K562 (cell line): ENCODE results near the gene LY6G5B. TPM values are rescaled to one million over a fixed set of nuclear protein-coding genes. Genes with fewer than 3 reads are reported as not detected.

Experiments used
- ARHGAP35 ChIP-seq: fragments of 450-650 bp; IDR thresholded peaks from 2 replicates; pipeline ENCODE4 v1.6.1; 2018; ENCODE audit not compliant: partially characterized antibody
- BRCA1 ChIP-seq, 2 experiments: fragments of 450-650 bp in 1 of 2; sonication (generic) in 1 of 2; formaldehyde crosslinking in 1 of 2; IDR thresholded peaks; 2 replicates each; pipeline versions ENCODE4 v1.5.0 to v1.6.1; 2017 to 2020; ENCODE audit warnings: mild to moderate bottlenecking in 1 of 2, missing genetic modification reagents in 1 of 2
- EHMT2 ChIP-seq: fragments of 450-650 bp; IDR thresholded peaks from 2 replicates; pipeline ENCODE4 v1.6.1; 2018; ENCODE audit warnings: antibody characterized with exemption
- MAFG ChIP-seq: fragments of 450-650 bp; conservative IDR thresholded peaks from 2 replicates; pipeline ENCODE4 v1.6.1; 2016; ENCODE audit warnings: missing genetic modification characterization, missing compliant biosample characterization
- MECOM ChIP-seq: fragments of 250-450 bp; sonication (Bioruptor Pico); IDR thresholded peaks from 2 replicates; pipeline ENCODE4 v1.8.0; 2022; ENCODE audit warnings: inconsistent platforms
- POU5F1 ChIP-seq: fragments of 150-350 bp; IDR thresholded peaks from 2 replicates; pipeline ENCODE4 v1.6.1; 2014; ENCODE audit warnings: borderline replicate concordance, low read length, low read depth, mild to moderate bottlenecking; ENCODE audit not compliant: partially characterized antibody
- STAG1 ChIP-seq: sonication (generic); formaldehyde crosslinking; IDR thresholded peaks from 2 replicates; pipeline ENCODE4 v1.5.0; 2020; ENCODE audit warnings: missing genetic modification reagents, borderline replicate concordance
- ZFP1 ChIP-seq: fragments of 450-650 bp; formaldehyde crosslinking; IDR thresholded peaks from 2 replicates; pipeline ENCODE4 v1.4.0; 2020; ENCODE audit warnings: mild to moderate bottlenecking, mixed read lengths
- ZFP91 ChIP-seq: sonication (generic); formaldehyde crosslinking; IDR thresholded peaks from 2 replicates; pipeline ENCODE4 v1.8.0; 2022; ENCODE audit warnings: mild to moderate bottlenecking, missing genetic modification reagents
- ZNF175 ChIP-seq: fragments of 200-800 bp; sonication (Bioruptor generic); IDR thresholded peaks from 2 replicates; pipeline ENCODE4 v1.6.1; 2016; ENCODE audit warnings: low read depth, mild to moderate bottlenecking, missing genetic modification characterization, missing compliant biosample characterization
- ZNF217 ChIP-seq: sonication (generic); formaldehyde crosslinking; IDR thresholded peaks from 2 replicates; pipeline ENCODE4 v1.8.0; 2022; ENCODE audit warnings: mild to moderate bottlenecking, missing genetic modification reagents
- ZNF263 ChIP-seq: sonication (generic); formaldehyde crosslinking; IDR thresholded peaks from 2 replicates; pipeline ENCODE4 v1.8.0; 2022; ENCODE audit warnings: mild to moderate bottlenecking, missing genetic modification reagents, borderline replicate concordance
- ZNF384 ChIP-seq: IDR thresholded peaks from 2 replicates; pipeline ENCODE4 v1.6.1; 2012; ENCODE audit warnings: low read depth, low read length, improper control_type of control experiment
- ZNF592 ChIP-seq: fragments of 450-650 bp; IDR thresholded peaks from 2 replicates; pipeline ENCODE4 v1.6.1; 2017; ENCODE audit warnings: antibody characterized with exemption, mild to moderate bottlenecking
- ZNF79 ChIP-seq: fragments of 250-450 bp; sonication (Bioruptor Pico); IDR thresholded peaks from 2 replicates; pipeline ENCODE4 v1.4.0; 2020; ENCODE audit warnings: low read depth, mild to moderate bottlenecking, moderate library complexity
- polyA plus RNA-seq, 8 experiments: library from polyadenylated mRNA; depleted of rRNA in 4 of 8; stranded (reverse) in 5 of 8; unstranded in 3 of 8; fragments of >200 nt; fragmentation: Nextera tagmentation in 2 of 8; fragmentation: Illumina TruSeq in 1 of 8; extraction: Ambion mirVana in 2 of 8; extraction: Trizol in 1 of 8; gene quantifications; 2 replicates each; pipeline versions ENCODE4 v1.2.1 to v1.2.3, GENCODE V29; 2011 to 2014; ENCODE audit warnings: inconsistent platforms in 1 of 8, missing spikeins in 1 of 8
- total RNA-seq, 7 experiments: library from RNA; depleted of rRNA in 6 of 7; stranded (reverse); fragments of >200 nt in 6 of 7; fragmentation: Illumina TruSeq in 2 of 7; extraction: Trizol in 2 of 7; gene quantifications; 2 replicates each; pipeline versions ENCODE4 v1.2.1 to v1.2.3, GENCODE V29; 2011 to 2021; ENCODE audit warnings: low replicate concordance in 1 of 7
- TF ChIP-seq, protein P1 (sequence below): fragments of 250-450 bp; sonication (Bioruptor Pico); IDR thresholded peaks from 2 replicates; pipeline ENCODE4 v1.5.0; 2022; ENCODE audit warnings: mild to moderate bottlenecking
- TF ChIP-seq, protein P2 (sequence below): fragments of 250-450 bp; sonication (Bioruptor Pico); IDR thresholded peaks from 2 replicates; pipeline ENCODE4 v1.8.0; 2021; ENCODE audit warnings: moderate library complexity, mild to moderate bottlenecking, inconsistent platforms

LY6G5B gene
- total and polyA plus RNA-seq, 9 of the 15 experiments (the other 6 are each of a cell fraction or from before 2014, with no cell fraction given): 6.0 to 27.0 (median 7.5) TPM

- TF ChIP-seq ZNF592 (no peak), BRCA1 (IDR thresholded peaks at IDR 0.05) (no peak), BRCA1 (CRISPR knock-in tag; IDR thresholded peaks at IDR 0.05) (no peak), ZNF175 (CRISPR knock-in tag) (peak; percentile 86), ZFP91 (CRISPR knock-in tag) (peak; percentile 87), ZNF263 (CRISPR knock-in tag) (no peak), POU5F1 (peak; percentile 36), EHMT2 (peak; percentile 9; the same call in 1 of the 2 replicates), ZFP1 (no peak), ZNF384 (no peak; the same call in none of the 2 replicates), STAG1 (CRISPR knock-in tag) (no peak), ZNF79 (CRISPR knock-in tag) (no peak), MAFG (tag) (no peak; the same call in 1 of the 2 replicates), ARHGAP35 (no peak), ZNF217 (no peak), MECOM (CRISPR knock-in tag) (peak; percentile 65; the same call in 1 of the 2 replicates)
- TF ChIP-seq, protein P1, sequence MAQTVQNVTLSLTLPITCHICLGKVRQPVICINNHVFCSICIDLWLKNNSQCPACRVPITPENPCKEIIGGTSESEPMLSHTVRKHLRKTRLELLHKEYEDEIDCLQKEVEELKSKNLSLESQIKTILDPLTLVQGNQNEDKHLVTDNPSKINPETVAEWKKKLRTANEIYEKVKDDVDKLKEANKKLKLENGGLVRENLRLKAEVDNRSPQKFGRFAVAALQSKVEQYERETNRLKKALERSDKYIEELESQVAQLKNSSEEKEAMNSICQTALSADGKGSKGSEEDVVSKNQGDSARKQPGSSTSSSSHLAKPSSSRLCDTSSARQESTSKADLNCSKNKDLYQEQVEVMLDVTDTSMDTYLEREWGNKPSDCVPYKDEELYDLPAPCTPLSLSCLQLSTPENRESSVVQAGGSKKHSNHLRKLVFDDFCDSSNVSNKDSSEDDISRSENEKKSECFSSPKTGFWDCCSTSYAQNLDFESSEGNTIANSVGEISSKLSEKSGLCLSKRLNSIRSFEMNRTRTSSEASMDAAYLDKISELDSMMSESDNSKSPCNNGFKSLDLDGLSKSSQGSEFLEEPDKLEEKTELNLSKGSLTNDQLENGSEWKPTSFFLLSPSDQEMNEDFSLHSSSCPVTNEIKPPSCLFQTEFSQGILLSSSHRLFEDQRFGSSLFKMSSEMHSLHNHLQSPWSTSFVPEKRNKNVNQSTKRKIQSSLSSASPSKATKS (CRISPR knock-in tag): no peak
- TF ChIP-seq, protein P2, sequence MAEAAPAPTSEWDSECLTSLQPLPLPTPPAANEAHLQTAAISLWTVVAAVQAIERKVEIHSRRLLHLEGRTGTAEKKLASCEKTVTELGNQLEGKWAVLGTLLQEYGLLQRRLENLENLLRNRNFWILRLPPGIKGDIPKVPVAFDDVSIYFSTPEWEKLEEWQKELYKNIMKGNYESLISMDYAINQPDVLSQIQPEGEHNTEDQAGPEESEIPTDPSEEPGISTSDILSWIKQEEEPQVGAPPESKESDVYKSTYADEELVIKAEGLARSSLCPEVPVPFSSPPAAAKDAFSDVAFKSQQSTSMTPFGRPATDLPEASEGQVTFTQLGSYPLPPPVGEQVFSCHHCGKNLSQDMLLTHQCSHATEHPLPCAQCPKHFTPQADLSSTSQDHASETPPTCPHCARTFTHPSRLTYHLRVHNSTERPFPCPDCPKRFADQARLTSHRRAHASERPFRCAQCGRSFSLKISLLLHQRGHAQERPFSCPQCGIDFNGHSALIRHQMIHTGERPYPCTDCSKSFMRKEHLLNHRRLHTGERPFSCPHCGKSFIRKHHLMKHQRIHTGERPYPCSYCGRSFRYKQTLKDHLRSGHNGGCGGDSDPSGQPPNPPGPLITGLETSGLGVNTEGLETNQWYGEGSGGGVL: no peak
These were observed 4.8 kb upstream of the LY6G5B start, which contains the start of gene GPANK1 (continued) for GRCh38 chr6:31664790-31665500.
